CD14-positive monocyte (primary cell): ENCODE results near the gene PLA2G6. TPM values are rescaled to one million over a fixed set of nuclear protein-coding genes. Genes with fewer than 3 reads are reported as not detected.

Experiments
- DNase-seq, 3 donors: peaks; one replicate each; pipeline ENCODE4 v3.0.0-alpha.2; 2011 to 2022
- H2AFZ ChIP-seq: 2 replicates; pipeline ENCODE4 v1.6.0; 2012; ENCODE audit warnings: mild to moderate bottlenecking, low read depth, low read length, inconsistent platforms; ENCODE audit not compliant: insufficient read depth, poor library complexity, severe bottlenecking
- H3K27ac ChIP-seq, 2 donors: 1 replicate in 1 of 2; 2 replicates in 1 of 2; pipeline ENCODE4 v1.5.1; 2012 to 2013; ENCODE audit warnings: low read length in 2 of 2, control low read depth in 1 of 2, inconsistent platforms in 1 of 2, low read depth in 1 of 2, mild to moderate bottlenecking in 1 of 2
- H3K27me3 ChIP-seq, 2 donors: one replicate each; pipeline versions ENCODE4 v1.6.0 to v1.6.1; 2011 to 2013; ENCODE audit warnings: low read length in 2 of 2; ENCODE audit not compliant: control insufficient read depth in 2 of 2, insufficient read depth in 2 of 2
- H3K36me3 ChIP-seq, 2 donors: replicated peaks in 1 of 2; 1 replicate in 1 of 2; 2 replicates in 1 of 2; pipeline versions ENCODE4 v1.5.1 to v1.6.1; 2012 to 2013; ENCODE audit warnings: low read length in 2 of 2, control low read depth in 1 of 2, inconsistent platforms in 1 of 2, mild to moderate bottlenecking in 1 of 2; ENCODE audit not compliant: insufficient read depth in 2 of 2, control insufficient read depth in 1 of 2
- H3K4me1 ChIP-seq, 2 donors: 1 replicate in 1 of 2; 2 replicates in 1 of 2; pipeline versions ENCODE4 v1.5.1 to v1.6.1; 2012 to 2013; ENCODE audit warnings: low read length in 2 of 2, control low read depth in 1 of 2, inconsistent platforms in 1 of 2, mild to moderate bottlenecking in 1 of 2, moderate library complexity in 1 of 2; ENCODE audit not compliant: insufficient read depth in 2 of 2, control insufficient read depth in 1 of 2
- H3K4me2 ChIP-seq: replicated peaks from 2 replicates; pipeline ENCODE3; 2012; ENCODE audit warnings: low read length, moderate library complexity, mild to moderate bottlenecking; ENCODE audit not compliant: poor library complexity, severe bottlenecking; ENCODE audit errors: extremely low read depth
- H3K4me3 ChIP-seq, 3 experiments: fragments of 200-600 bp in 1 of 3; sonication (generic) in 1 of 3; replicated peaks in 1 of 3; 1 replicate in 2 of 3; 2 replicates in 1 of 3; pipeline ENCODE4 v1.5.1; 2011 to 2013; ENCODE audit warnings: low read length in 3 of 3, mild to moderate bottlenecking in 3 of 3, control low read depth in 2 of 3, low read depth in 2 of 3, inconsistent platforms in 1 of 3, moderate library complexity in 1 of 3
- H3K79me2 ChIP-seq: 2 replicates; pipeline ENCODE4 v1.6.0; 2012; ENCODE audit warnings: mild to moderate bottlenecking, control low read depth, inconsistent platforms, low read length, moderate library complexity; ENCODE audit not compliant: insufficient read depth
- H3K9ac ChIP-seq: 2 replicates; pipeline ENCODE4 v1.6.0; 2017; ENCODE audit warnings: low read length, mild to moderate bottlenecking; ENCODE audit not compliant: insufficient read depth, poor library complexity, severe bottlenecking
- H3K9me3 ChIP-seq, 2 donors: replicated peaks in 1 of 2; 1 replicate in 1 of 2; 2 replicates in 1 of 2; pipeline versions ENCODE4 v1.5.1 to v1.6.1; 2012 to 2013; ENCODE audit warnings: low read length in 2 of 2, control low read depth in 1 of 2; ENCODE audit not compliant: control insufficient read depth in 1 of 2, insufficient read depth in 1 of 2
- H4K20me1 ChIP-seq: 2 replicates; pipeline ENCODE4 v1.6.0; 2012; ENCODE audit warnings: mild to moderate bottlenecking, low read length, control low read depth, moderate library complexity; ENCODE audit not compliant: insufficient read depth
- H3K27ac Mint-ChIP-seq, 7 donors: one replicate each; pipeline ENCODE4 v1.8.0; 2020; ENCODE audit warnings: mild to moderate bottlenecking in 7 of 7, mixed read lengths in 7 of 7, moderate library complexity in 6 of 7, inconsistent platforms in 2 of 7
- H3K27me3 Mint-ChIP-seq, 3 donors: one replicate each; pipeline ENCODE4 v1.8.0; 2021 to 2022; ENCODE audit warnings: low read depth in 3 of 3, mild to moderate bottlenecking in 3 of 3, mixed read lengths in 3 of 3, moderate library complexity in 3 of 3, inconsistent platforms in 1 of 3
- H3K36me3 Mint-ChIP-seq, 2 donors: one replicate each; pipeline ENCODE4 v1.8.0; 2020; ENCODE audit warnings: mixed read lengths in 2 of 2, inconsistent platforms in 1 of 2, mild to moderate bottlenecking in 1 of 2
- H3K4me1 Mint-ChIP-seq: one replicate; pipeline ENCODE4 v1.8.0; 2020; ENCODE audit warnings: mild to moderate bottlenecking, mixed read lengths
- H3K4me3 Mint-ChIP-seq, 2 donors: one replicate each; pipeline ENCODE4 v1.8.0; 2020; ENCODE audit warnings: mild to moderate bottlenecking in 2 of 2, mixed read lengths in 2 of 2, moderate library complexity in 1 of 2
- H3K9me3 Mint-ChIP-seq, 7 donors: one replicate each; pipeline ENCODE4 v1.8.0; 2020 to 2022; ENCODE audit warnings: mixed read lengths in 7 of 7, mild to moderate bottlenecking in 6 of 7, moderate library complexity in 6 of 7, inconsistent platforms in 2 of 7
- WGBS: methylation state at CpG from one replicate; pipeline ENCODE4 v1.1.5; 2013; ENCODE audit warnings: missing lambda C conversion rate; ENCODE audit not compliant: insufficient coverage; 5-methylcytosine and 5-hydroxymethylcytosine counted together
- intact Hi-C, 2 donors: fragments of 100-400 bp; cut with micrococcal nuclease; formaldehyde crosslinking; loops; one replicate each; pipeline versions ENCODE4 v1.15.0 to v1.15.1; 2023
- polyA plus RNA-seq, 3 donors: library from polyadenylated mRNA; depleted of rRNA in 1 of 3; unstranded in 2 of 3; stranded (reverse) in 1 of 3; fragments of 300-500 nt in 2 of 3; fragments of >200 nt in 1 of 3; fragmentation: Illumina TruSeq in 2 of 3; gene quantifications; 1 replicate in 2 of 3; 2 replicates in 1 of 3; pipeline ENCODE4 v1.2.3, GENCODE V29; 2012 to 2021
- TF ChIP-seq, protein P1 (sequence below): fragments of 200-600 bp; IDR thresholded peaks from one replicate; pipeline ENCODE4 v1.8.0; 2022; ENCODE audit warnings: antibody characterized with exemption, mild to moderate bottlenecking

The PLA2G6 gene
- polyA plus RNA-seq, 3 donors: 0.43 to 8.3 (median 0.62) TPM

DNA sequence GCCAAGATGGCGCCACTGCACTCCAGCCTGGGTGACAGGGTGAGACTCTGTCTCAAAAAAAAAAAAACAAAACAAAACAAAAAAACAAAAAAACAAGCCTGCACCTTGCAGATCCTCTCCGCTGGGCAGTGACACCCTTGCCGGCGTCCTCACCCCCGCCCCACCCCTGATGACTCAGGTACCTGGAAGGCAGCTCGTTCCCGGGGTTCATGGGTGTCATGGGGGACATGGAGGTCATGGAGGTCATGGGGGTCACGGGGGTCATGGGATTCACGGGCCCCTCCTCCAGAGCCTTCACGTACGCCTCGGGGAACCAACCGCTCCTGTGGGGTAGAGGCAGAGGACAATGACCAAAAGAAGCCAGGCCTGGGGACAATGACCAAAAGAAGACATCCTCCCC is 94.7 kb downstream of the PLA2G6 start:
- TF ChIP-seq, protein P1, sequence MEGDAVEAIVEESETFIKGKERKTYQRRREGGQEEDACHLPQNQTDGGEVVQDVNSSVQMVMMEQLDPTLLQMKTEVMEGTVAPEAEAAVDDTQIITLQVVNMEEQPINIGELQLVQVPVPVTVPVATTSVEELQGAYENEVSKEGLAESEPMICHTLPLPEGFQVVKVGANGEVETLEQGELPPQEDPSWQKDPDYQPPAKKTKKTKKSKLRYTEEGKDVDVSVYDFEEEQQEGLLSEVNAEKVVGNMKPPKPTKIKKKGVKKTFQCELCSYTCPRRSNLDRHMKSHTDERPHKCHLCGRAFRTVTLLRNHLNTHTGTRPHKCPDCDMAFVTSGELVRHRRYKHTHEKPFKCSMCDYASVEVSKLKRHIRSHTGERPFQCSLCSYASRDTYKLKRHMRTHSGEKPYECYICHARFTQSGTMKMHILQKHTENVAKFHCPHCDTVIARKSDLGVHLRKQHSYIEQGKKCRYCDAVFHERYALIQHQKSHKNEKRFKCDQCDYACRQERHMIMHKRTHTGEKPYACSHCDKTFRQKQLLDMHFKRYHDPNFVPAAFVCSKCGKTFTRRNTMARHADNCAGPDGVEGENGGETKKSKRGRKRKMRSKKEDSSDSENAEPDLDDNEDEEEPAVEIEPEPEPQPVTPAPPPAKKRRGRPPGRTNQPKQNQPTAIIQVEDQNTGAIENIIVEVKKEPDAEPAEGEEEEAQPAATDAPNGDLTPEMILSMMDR: no peak
- no peaks in the 10 kb centered on the region for H3K4me1 Mint-ChIP-seq

DNA sequence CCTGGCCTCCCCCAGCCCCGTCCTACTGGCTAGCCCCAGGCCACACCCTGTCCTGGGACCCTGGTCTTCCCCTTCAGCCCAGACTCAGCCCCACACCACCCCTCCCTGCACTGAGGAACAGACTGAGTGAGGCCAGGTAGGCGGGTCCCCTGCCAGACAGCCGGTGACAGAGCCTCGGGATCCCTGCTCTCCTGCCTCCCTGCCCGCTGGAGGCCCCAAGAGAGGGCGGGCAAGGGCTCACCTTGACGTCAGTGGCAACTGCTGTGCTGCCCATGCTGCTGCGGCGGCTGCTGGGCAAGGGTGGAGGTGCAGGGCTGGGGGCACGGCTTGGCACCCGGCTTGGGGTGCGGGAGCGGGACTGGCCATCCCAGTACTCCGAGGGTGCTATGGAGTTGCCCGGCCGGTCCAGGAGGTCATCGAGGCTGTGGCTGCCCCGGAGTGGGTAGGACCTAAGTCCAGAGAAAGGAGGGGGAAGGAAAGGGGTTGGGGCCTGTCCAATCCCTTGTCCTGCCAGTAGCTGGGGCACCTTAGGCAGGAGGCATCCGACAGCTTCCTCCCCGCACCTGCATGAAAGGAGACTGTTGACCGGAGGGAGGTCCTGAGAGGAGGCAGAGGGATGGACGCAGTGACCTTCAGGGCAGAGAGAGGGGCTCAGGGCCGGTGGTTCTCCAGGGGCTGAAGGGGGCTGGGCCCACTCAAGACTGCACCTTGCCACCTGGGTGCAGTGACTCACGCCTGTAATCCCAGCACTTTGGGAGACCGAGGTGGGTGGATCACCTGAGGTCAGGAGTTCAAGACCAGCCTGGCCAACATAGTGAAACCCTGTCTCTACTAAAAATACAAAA is 95.4 kb downstream of the PLA2G6 start:
- Histone ChIP-seq H2AFZ (no peak overlapping the region), H3K27ac (no peak overlapping the region), H3K27me3 (peaks cover 9 to 49% of the 10 kb centered on the region in 2 donors), H3K79me2 (no peaks in the 10 kb centered on the region), H3K9me3 (no peaks in the 10 kb centered on the region), H3K9ac (no peak overlapping the region), H3K4me3 (no peak overlapping the region), H3K4me1 (peaks cover 6 to 12% of the 10 kb centered on the region in 2 donors), H3K4me2 (no peak overlapping the region), H4K20me1 (no peaks in the 10 kb centered on the region), H3K36me3 (no peaks in the 10 kb centered on the region)
- peaks cover 45 to 56% (median 45%) of the 10 kb centered on the region in 3 donors for H3K27me3 Mint-ChIP-seq
- TF ChIP-seq, protein P1: no peak
- 89% methylated on average over 21 of the region's 25 CpGs for WGBS
- peak overlapping the region in 2 of 7 donors; percentile 46 to 60 for H3K27ac Mint-ChIP-seq
- no peaks in the 10 kb centered on the region for H3K36me3 Mint-ChIP-seq
- no peak for DNase-seq
- H3K4me1 Mint-ChIP-seq: no peaks in the 10 kb centered on the region
- intact Hi-C loops: no loop called here
- H3K9me3 Mint-ChIP-seq: peaks cover 0 to 6% (median 1%) of the 10 kb centered on the region in 7 donors
- no peak overlapping the region for H3K4me3 Mint-ChIP-seq

More for the DNA sequence above, 94.7 kb downstream of the PLA2G6 start:
- Histone ChIP-seq H4K20me1 (no peaks in the 10 kb centered on the region), H3K27me3 (peaks cover 4 to 43% of the 10 kb centered on the region in 2 donors), H3K9ac (no peak overlapping the region), H3K79me2 (no peaks in the 10 kb centered on the region), H3K4me3 (no peak overlapping the region), H3K36me3 (no peaks in the 10 kb centered on the region), H2AFZ (no peak overlapping the region), H3K4me1 (peaks cover under 1 to 5% of the 10 kb centered on the region in 2 donors), H3K27ac (no peak overlapping the region), H3K9me3 (no peaks in the 10 kb centered on the region), H3K4me2 (no peak overlapping the region)
- 85% methylated on average over 3 of the region's 13 CpGs for WGBS
- no peak overlapping the region for H3K27ac Mint-ChIP-seq
- DNase-seq: no peak
- H3K27me3 Mint-ChIP-seq: peaks cover 40 to 49% (median 41%) of the 10 kb centered on the region in 3 donors
- H3K9me3 Mint-ChIP-seq: peaks cover 0 to 3% (median 1%) of the 10 kb centered on the region in 7 donors
- intact Hi-C loops: no loop called here
- no peak overlapping the region for H3K4me3 Mint-ChIP-seq
- H3K36me3 Mint-ChIP-seq: no peaks in the 10 kb centered on the region
